ENCODE data around the gene ATP13A3.

ATP13A3 gene

DNA sequence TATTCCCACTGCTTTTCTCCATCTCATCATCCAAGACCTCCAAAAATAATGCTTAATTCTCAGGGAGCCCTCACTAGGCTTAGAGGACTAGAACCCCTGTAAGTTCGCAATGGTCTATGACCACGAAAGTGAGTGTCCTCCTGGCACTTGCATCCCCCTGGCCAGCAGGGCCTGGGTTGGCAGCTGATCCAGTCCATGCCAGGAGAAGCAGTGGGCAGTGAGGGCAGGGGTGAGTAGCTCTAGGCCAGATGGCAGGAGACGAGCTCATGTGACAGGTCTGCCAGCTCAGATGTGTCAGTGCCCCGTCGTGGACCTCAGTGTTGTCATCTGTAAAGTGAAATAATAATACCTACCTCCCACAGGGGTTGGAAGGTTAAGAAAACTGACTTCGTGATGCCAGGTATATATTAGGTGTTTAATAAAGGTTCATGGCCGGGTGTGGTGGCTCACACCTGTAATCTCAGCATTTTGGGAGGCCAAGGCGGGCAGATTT, 98.8 kb downstream of the ATP13A3 start:
- no peak for DNase-seq

DNA sequence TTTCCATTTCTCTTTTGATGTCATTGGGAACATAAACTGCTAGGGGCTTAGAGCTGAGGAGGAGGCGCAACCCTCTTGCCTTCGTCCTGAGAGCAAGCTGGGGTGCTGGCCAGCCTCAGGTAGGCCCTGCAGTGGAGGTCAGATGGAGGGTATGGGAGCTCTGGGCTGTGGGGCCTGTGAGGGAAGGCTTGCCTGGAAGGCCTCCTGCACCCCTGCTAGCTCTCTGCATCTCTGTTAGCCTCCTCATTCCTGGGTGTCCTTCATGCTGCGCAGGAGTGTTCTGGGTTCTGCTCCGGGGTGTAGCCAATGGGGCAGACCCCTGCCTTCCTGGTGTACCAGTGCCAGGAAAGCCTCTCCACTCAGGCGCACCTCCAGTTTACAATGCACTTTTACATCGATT, 99.5 kb downstream of the ATP13A3 start:
- no peak for DNase-seq

DNA sequence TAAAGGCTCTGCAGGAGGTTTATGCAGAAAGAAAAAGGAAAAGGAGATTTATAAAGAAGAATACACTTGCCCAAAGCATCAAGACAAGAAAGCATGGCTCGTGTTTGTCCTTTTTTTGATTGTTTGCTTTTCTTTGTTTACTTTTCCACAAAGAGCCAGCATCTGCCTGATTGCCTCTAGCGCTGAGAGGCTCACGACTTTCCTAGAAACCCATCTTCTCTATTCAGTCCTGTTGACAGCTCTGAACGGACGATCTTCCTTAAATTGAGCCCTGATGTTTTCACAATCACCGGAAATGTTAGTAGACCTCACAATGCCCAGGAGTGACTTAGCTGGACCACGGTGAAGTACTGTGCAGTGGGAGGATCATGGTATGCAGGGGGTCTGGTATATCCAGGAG, 100.2 kb downstream of the ATP13A3 start:
- no peak for DNase-seq

DNA sequence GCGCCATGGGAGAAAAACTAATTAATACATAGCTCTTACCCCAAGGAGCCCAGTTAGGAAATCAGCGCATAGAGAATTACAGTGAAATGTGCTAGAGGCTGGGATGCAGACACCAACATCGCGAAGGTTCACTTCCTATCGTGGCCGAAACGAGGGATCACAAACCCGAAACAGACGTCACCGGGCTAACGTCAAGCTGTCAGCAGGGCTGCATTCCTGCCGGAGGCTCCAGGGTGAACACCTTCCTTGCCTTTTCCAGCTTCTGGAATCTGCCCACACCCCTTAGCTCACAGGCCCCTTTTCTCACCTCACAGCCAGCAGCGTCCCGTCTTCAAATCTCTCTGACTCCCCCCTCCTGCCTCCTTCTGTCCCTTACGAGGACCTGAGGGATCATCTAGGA, 100.7 kb downstream of the ATP13A3 start:
- DNase-seq: no peak

DNA sequence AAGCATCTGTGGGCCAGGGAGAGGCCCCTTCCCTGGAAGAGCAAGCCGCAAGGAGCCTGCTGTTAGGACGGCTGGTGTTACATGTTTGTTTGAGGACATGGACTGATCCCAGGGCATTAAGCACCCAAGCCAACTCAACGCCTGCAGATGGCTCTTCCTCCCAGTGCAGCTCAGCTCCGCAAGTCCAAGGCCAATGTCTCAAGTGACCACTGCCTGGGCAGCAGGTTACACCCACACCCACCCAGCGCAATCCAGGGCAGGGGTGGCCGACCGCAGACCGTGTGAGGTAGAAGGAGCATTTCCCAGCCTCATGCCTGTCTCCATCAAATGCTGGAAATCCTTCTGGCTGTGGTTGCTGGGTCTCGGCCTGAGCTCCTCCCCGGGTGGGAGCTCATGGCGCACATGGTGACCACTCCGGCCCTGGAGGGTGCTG, 102.2 kb downstream of the ATP13A3 start:
- DNase-seq: no peak

DNA sequence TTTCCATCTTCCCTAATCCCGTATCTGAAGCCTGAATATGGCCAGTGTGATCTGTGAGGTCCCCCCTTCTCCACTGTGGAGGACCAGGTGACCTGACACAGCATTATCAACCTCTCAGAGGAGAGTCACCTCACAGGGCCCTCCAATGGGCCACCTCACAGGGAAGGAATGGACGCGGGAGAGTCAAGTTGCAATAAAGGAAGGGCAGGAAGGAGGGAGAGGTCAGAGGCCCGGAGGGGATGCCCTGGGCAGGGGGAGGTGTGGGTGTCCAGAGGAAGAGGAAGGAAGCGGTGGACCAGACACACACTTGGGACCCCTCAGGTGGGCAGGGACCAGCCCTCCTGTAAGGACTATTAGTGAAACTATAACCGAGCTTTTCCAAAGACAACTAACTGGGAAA, 102.6 kb downstream of the ATP13A3 start:
- no peak for DNase-seq

DNA sequence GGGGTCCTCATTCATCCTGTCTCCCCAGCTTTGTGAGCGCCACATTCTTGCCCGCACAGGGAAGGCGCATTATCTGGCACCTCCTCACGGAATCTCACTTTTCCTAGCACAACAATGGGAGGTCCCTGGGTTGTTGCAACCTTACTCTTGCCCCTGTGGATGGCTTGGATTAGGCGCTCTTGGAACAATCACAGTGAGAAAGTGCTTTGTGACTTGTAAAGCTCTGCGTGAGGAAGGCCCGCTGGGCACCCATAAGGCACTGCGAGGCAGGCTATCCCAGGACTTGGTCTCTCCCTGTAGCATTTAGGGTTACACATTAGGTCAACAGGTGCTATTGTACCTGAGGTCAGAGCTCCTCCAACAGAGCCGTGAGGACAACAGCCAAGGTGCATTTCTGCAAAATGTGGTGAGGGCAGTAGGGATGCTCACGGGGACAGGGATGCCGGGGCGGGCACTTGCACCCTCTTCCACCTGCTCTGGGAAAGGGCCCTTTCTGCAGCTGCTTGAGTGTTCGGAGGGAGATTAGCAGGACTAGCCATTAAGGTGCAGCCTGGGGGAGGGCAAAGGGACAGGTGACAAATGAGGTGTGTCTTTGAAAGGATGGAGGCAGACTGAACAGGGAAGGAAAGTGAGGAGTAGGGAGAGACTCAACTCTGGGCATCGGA, 103.4 kb downstream of the ATP13A3 start:
- no peak for DNase-seq

DNA sequence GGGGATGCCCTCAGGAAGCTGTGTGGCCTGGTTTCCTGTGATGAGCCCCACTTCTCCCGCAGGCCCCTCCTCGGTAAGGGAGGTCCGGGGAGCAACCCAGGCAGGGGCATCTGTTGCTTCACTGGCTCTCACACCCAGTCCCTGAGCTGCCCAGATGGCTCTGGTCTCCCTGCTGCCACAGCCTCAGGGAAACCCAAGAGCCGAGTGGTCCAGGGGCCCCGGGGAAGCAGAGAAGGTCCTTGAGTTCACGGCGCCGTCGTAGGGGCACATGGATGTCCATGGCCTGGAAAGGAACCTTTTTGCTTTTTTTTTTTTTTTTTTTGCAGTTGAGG, 103.9 kb downstream of the ATP13A3 start:
- no peak for DNase-seq

DNA sequence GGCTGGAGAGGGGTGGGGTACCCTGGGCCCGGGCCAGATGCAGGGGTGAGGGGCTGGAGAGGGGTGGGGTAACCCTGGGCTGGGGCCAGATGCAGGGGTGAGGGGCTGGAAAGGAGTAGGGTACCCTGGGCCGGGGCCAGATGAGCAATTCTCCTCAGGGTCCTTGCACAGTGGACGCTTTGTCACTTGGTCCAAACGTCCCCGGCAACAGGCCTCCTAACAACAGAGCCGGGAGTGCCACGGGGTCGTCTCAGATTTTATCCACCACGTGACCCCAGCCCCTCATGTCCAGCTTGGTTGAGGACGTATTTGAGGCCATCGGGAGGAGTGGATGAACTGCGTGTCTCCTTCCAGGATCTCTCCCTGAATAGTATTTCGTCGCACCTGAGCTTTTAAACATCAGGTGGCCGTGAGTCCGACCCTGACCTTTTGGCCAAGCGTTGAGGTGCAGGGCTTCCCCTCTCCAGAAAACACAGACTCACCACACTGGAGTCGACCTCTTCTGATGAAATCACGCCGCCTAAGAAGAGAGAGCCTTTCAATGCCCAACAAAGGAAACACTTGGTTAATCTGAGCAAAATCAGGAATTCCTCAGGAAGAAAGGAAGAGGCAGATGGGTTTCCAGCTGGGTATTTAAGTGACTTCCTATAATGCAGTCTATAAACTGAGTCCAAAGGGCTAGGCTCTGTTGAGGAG, 104.5 kb downstream of the ATP13A3 start:
- no peak for DNase-seq

DNA sequence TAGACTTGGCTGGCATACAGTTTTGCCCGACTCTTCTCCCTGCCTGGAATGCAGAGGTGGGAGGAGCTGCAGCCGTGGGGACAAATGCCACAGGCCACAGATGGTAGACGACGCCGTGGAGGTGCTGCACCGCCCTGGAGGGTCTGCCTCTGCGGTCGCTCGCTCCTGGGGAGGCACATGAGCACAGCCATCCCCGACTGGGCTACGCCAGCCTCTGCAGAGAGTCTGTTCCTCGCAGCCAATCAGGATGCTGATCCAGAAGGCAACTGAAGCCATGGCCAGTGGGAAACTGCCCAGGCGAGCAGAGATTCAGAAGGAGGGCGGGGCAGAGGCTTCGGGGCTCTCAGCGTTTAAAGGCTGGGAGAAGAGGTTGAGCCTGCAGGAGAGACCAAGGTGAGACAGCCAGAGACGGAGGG, 105.3 kb downstream of the ATP13A3 start:
- DNase-seq: no peak

DNA sequence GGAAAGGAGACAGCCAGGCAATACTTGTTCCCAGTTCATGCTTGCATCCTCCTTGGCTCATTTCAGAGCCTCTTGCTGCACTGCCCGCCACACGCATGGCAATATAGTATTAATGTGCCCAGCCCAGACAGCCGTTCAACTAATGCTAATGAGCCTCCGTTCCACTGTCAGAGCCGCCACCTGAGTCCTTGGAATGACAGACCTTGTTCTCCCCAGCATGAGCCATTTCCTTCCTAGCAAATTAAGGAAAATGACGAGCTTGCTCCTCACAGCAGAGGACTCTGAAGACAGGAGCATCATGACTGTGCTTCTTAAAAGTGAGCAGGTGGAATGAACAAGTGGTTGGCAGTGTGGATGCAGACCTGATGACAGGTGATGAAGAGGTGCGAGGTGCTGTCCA, 106.5 kb downstream of the ATP13A3 start:
- no peak for DNase-seq

DNA sequence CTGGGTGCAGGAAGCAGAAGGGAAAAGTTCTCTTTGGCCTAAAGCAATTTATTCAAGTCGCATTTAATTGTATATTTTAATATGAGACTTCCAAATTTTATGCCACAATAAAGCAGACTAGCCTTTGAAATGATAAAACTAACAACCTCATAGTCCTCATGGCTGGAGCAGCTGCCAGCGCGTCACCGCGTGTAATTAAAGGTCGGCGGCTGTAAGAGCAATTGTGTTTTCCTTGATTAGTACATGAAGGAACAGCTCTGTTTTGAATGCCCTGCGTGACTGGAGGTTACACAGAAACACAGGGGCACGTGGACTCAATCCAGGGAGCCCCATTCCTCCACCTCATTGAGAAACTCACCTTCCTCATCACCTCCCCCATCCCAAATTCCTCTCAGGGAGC, 107.2 kb downstream of the ATP13A3 start:
- no peak for DNase-seq

DNA sequence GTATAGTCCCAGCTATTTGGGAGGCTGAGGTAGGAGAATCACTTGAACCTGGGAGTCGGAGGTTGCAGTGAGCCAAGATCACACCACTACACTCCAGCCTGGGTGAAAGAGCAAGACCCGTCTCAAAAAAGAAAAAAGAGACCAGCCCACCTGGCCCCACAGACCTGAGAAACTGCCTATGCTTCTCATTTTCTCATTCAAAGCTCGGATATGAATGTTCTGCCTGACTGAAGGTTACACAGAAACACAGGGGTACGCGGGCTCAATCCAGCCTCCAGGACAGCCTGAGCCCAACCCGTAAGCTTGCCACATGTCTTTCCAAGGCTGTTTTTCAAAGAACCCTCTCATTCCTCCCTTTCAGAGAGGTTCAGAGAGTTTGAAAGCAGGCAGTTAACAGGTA, 107.6 kb downstream of the ATP13A3 start:
- DNase-seq: no peak

DNA sequence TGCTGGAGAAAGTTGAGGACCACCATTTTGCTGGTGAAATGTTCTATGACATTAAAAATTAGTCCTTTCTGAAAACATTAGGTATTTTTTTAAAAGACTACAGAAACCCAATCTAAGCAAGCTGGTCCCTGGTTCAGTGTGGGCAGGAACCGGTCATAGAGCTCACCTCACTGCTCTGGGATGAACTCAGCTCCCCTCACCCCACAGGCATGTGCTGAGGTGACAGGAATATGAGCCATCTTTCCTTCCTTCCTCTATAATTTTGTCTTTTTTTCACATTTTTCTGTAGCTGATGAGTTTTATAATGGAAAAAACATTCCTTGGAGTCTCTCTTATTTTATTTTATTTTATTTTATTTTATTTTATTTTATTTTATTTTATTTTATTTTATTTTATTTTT, 109.1 kb downstream of the ATP13A3 start:
- DNase-seq: no peak

DNA sequence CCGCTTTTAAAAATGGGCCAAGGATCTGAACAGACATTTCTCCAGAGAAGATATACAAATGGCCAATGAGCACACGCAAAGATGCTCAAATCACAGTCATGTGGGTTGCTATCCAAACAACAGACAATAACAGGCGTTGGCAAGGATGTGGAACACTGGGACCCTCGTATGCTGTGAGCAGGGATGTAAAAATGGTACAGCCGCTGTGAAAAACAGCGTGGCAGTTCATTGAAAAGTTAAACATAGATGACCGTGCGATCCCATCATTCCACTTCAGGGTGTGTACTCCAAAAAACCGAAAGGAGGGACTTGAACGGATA, 110.6 kb downstream of the ATP13A3 start:
- DNase-seq: no peak

DNA sequence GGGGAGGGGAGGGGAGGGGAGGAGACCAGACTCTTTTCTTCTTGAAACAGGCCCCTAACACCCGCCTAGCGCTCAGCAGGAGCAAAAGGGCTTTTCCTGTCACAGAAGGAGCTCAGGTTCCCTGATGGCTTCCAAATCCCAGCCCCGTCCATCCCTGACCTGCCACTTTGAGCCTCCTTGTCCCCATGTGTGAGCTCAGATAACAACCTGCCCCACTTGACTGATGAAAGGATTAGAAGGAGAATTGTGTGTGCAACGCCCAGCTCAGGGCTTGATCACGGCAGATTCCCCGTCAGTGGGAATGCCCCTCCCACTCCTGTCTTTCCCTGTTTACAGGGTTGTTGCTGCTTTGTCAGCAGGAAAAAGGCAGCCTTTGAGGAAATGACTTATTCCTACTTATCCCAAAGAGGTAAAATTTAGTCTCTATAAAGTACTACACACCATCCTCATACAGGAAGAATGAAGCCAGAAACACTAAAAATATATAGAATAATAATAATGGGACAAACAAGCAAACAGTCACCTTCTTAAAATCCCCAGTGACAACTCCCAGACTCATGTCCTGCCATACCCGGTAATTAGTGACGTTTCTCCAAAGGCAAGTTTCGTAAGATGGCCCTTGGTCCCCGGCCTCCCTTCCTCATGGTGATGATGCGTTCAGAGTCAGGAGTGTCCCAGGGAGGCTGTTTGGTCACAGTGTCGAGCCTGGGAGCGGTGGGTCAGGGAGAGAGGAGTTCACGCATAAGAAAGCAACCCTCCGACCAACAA, 111.1 kb downstream of the ATP13A3 start:
- DNase-seq: no peak

DNA sequence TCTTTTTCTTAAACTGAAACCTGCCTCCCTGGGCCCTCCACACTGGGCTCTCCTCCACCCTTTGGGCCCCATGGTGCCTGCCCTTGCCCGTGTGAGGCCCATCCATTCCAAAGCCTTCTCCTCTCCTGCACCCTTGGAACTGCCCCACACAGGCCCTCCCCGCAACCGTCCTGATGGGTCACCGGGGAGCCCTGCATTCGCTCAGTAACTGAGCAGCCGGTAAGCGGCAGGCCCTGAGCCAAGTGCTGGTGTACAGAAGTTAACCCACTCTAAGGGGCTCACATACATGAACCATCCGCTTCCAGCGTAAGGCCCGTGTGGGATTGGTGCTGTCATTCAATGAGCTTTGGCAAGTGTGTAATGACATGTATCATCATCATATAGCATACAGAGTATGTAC, 111.9 kb downstream of the ATP13A3 start:
- no peak for DNase-seq

DNA sequence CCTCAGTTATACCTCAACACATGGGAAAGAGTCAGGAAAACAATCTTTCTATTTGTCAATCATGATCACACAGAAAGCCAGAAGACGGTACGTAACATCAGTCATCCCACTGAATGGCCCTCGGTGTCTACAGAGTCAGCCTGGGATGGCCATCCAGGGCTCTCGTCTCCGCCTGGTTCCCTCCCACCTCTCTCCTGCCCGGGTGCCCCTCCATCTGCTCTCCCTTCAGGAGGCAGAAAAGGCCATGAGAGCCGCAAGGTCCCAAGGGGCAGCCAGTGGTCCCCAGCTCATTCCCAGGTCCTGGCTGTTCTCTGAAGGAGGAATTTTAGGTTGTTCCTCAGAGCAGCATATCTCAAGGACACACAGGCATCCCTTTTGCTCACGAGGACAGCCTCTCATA, 112.9 kb downstream of the ATP13A3 start:
- no peak for DNase-seq

DNA sequence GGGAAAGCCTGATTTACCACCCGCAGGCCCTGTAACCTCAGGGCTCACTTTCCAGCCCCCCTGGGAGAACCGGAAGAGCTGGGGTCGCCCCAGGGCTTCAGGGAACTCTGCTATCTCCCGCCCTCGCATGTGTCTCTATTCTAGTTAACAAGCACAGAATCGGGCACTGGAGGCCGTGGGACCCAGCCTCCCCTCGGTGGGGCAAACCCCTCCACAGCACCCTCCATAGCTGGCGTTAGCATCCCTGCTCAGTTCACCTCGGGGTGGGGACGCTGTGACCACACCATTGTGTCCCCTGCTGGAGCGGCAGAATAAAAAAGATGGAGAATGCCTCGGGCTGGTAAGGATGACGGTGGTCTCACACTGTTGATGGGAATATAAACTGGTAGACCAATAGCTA, 113.8 kb downstream of the ATP13A3 start:
- DNase-seq: no peak

DNA sequence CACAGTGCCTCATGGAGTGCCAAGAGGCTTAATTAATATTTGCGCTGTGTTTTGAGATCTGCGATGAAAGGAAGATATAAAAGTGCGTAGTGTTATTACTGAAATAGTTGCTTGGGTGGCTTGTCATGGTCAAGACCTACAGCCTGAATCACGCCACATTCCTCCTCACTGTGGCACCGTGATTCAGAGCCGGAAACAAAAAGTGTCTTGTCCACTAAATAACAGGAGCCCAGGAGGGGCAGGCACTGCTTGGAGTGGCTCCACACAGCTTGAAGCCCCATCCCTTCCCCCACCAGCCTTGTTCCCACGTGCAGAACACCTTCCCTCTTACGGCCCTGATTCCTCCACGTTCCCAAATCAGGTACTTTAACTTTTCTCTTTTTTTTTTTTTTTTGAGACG, 116.0 kb downstream of the ATP13A3 start:
- no peak for DNase-seq

DNA sequence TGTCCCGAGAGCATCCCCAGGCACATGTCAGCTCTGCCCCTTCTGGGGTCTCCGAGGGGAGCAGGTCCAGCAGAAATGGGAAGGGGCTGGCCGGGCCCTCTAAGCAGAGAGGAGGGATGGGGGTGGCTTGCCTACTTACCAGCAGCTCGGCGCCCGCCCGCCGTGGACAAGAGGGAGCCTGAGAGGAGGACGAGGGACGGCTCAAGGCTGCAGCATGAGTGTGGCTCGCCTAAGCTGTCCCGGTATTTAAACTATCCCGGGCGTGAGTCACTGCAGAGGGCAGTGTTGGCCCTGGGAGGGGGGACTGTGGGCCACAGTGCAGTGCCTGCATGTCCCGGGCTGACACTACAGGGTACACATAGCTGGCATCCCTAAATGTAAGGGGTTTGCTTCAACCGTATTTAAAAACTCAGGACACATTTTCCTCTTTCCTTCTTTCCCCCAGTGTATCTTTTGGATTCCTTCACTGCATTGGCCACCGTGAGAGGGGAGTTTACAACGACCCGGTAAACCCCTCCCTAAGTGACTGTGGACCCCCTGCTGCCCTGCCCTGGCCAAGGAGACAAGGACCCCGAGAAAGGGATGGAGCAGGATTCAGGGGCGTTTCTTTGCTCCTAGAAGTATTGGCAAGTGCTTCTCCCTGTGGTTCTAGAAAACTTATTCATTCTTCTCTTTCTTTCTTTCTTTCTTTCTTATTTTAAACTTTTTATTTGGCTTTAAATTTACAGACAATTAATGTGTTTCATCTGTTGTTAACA, 117.1 kb downstream of the ATP13A3 start, which contains the start of gene LRRC15:
LRRC15 (minus strand) TSS at position 222 of the 758 bp plus-strand sequence. CDS start 8,700 bp downstream, outside the sequence.
- DNase-seq: no peak

DNA sequence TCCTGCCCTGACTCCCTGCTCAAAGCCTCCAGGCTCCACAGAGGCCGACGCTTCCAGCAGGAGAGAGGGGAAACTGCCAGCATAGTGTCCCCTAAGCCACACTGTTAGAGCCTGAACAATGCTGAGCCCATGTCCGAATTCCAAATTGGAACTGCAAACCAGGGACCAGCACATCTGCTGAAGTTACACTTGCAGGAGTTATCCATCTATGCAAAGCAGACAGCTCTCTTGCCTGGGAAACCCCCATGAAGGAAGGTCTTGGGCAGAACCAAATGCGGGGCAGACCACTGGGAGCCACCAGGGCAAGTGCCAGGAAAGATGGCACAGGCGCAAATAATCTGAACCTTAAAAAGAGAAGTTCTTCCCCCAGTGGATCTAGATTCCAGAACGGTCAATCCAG, 117.9 kb downstream of the ATP13A3 start:
- DNase-seq: no peak

Measured in activated CD4-positive, alpha-beta T cell treated with anti-CD3 and anti-CD28 coated beads for 48 hours (primary cell).